HG03571 (cell line): ENCODE results near the gene GNRHR.
A peak's percentile ranks its signal among the peaks of the same experiment; 100 is the strongest.
"Not testable (repeated sequence)": the region's sequence is repeated elsewhere in the genome, so short reads cannot be mapped to it uniquely, and the experiment has no call there.

Source experiments
- ATAC-seq: cut with Tn5 transposase; IDR thresholded peaks from one replicate; pipeline ENCODE4 v1.9.1; 2021; ENCODE audit not compliant: unreplicated experiment

GNRHR gene

DNA sequence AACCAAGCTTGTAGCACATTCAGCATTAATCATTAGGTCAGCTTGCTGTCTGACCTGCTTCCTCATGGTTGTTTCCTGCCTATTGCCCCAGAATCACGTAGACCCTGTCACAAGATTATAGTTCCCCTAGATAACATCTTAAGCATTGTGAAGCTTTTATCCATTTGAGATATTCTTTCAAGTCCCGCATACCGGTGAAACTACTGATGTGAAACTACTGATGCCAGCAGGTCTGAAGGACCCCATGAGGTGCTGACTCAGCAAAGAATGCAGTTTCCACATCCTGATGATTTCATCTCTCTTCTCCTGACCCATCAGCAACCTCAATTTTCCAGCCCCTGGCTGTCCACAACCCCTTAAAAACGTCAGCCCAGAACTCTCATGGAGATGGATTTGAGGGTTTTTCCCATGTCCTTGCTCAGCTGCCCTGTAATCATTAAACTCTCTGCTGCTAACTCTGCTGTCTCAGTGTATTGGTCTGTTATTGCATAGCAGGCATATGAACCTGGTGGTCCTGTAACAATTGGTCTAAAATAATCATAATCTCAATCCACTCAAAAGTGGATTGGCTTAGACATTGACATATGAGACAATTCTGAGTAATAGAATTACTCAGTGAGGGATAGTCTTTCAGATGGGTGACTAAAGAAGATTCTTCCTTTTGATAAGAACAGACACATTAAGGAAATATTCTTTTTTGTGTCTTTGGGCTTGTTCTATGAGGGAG lies 26.9 kb downstream of the GNRHR start:
- no peak for ATAC-seq

DNA sequence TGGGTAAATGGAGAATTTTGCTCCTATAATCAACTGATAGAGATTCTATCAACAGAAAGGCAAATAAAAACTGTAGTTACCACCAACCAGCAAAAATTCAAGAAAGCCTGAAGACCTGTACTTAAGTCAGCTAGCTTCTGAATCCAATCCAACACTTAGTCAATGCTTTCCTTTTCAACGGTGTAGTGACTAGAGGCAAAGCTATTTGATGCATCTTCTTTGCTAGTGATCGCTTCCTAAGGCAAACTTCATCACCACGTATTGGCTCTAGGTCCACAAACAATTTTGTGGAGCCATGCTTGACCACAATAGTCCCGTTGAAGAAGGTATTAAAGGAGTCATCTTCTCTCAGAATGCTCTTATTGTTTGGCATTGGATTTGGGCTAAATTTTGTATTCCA lies 28.2 kb downstream of the GNRHR start:
- no peak for ATAC-seq

DNA sequence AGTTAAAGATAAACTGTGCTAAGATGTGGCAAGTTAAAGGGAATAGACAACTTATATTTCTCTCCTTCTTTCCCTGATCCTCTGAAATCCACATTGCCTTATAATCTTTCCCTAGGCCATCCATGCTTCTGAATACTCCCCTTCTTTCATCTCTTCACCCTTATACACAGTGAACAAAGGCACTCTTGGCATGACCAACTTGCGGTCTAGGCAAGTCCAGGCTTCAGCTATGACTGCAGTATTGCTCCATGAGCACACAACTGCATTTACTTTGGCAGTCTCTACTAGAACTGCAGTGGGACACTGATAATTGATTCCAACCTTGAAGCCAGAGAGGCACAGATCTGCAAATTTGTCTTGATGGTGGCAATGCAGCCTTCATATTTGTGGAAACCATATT lies 29.1 kb downstream of the GNRHR start:
- ATAC-seq = no peak

DNA sequence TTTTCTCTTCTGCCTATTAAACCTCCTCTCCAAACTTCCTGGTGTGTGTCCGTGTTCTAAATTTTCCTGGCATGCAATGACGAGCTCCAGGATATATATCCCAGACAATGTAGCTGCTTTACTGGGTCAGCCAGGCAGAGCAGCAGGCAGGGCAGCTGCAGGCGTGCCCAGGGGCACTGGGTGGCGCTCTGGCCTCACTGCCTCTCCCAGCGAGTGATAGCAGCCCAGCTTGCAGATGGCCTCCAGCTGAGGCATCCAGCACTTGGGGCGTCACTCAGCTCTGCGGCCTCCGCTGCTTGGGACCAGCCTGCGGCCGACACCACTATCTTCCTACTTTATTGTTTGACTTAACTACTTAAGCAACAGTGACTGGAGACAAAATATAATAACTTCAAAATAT lies 30.2 kb downstream of the GNRHR start:
- ATAC-seq = no peak

DNA sequence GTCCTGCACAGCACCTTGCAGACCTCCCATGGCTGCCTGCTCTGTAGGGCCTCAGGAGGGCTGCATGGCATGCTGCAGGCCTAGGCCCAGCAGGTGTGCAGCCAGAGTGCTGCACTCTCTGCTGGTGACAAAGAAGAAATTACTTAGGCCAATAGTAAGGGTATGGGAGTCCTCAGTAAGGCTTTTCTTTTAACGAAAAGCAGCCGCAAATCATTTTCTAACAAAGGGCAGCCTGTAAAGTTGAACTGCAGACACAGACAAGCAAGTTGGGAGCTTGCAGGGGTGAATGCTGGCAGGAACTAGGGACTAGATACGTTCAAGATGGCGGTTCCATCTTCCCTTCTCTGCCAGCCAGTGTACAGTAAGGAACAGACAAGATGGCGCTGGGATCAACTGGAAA lies 30.8 kb downstream of the GNRHR start:
- ATAC-seq = no peak

DNA sequence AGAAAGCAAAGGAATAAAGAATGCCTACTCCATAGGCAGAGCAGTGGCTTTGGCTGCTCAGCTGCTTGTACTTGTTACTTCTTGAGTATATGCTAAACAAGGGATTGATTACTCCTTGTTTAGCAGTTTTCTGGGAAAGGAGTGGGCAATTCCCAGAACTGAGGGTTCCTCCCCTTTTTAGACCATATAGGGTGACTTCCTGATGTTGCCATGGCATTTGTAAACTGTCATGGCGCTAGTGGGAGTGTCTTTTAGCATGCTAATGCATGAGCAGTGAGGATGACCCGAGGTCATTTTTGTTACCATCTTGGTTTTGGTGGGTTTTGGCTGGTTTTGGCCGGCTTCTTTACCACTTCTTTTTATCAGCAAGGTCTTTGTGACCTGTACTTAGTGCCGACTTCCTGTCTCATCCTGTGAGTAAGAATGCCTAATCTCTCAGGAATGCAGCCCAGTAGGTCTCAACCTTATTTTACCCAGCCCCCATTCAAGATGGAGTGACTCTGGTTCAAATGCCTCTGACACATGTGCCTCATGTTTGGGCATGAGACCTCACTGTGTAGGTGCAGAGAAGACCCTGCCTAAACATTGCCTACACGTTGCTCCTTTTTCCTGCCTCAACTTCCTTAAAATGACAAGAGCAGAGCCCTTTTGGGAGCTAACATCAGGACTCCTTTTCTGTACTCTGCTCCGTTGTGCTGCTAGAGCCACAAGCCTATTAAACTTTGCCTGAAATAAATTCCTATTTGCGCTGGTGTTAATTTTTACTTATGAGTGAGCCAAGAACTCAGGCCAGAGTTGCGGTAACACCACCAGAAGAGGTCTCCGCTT lies 32.2 kb downstream of the GNRHR start:
- ATAC-seq = no peak

DNA sequence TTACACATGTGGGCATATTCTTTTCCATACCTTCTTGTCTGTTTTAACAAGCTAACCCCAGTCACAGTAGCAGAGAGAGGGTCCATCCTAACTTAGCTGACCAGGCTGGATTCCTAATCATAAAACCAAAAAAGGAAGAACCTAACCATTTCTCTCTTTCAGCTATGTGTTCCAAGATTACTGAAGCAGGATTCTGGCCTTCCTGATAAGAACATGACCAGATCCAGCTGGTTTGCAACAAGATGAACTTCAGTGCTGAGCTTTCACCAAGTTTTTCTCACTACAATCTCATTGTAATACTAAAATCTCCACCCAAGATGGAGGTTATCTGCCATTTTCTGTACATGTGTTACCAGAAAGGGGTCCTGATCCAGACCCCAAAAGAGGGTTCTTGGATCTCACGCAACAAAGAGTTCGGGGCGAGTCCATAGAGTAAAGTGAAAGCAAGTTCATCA lies 32.8 kb downstream of the GNRHR start:
- no peak for ATAC-seq

DNA sequence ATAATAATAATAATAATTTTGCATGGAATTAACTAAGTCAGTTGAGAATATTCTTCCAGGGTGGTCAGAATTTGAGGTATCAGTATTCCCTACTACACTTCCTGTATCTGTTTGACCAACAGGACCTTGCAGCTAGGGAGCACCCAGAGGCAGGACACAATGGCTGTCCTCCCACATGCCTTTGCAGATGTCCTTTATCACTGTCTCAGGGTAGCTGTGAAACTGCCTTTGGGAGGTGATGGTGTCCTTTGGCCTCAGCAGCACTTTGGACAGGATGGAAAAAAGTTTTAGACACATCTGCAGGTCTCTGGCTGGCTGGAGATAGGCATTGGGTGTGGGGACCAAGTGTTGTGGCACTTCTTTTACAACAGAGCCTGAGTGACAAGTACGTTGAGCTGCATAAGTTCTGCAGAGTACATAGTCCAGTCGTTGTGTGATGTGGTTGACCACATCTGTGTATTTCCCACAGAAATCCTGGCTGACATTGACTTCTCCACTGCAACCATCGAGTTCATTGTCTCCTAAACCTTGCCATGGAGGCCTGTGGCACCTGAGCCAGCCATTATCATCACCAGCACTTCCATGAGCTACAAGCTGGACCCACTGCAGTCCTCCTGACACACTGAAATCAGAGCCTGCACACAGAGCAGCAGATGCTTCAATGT lies 34.1 kb downstream of the GNRHR start:
- no peak for ATAC-seq

DNA sequence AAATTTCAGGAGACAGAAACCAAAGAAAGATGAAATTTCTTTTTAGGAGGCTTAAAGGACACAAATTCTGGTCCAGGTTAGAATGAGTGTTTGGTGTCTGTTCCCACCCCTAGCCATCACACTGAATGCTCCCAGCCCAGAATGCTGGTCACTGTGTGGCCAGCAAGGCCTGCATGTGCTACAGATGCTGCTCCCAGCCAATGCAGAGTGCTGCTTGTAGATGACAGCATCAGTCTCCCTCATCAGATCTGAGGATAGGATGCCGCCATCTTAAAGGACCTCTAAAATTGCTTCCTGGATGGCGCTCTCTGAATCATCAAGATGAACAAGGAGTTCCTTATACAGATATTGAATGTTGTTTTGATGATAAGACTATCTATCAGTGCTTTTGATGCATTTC lies 35.3 kb downstream of the GNRHR start:
- no peak for ATAC-seq

DNA sequence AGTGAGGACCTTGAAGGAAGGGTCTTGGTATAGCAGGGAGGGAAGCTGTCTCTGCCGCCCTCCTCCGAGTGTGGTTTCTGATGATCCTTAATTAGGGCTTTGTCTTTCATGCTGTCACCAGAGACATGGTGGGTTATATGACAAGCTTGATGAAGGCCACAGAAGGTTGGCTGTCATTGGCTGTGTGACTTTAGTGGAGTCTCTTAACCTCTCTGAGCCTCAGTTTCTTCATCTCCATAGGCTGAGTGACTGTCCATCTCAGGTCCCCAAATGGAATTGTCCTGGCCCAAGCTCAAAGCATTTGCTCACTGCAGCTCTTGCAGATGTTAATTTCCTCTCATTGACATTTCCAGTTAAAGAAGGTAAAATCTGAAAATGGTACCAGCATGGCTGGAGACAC lies 36.6 kb downstream of the GNRHR start:
- ATAC-seq = no peak

DNA sequence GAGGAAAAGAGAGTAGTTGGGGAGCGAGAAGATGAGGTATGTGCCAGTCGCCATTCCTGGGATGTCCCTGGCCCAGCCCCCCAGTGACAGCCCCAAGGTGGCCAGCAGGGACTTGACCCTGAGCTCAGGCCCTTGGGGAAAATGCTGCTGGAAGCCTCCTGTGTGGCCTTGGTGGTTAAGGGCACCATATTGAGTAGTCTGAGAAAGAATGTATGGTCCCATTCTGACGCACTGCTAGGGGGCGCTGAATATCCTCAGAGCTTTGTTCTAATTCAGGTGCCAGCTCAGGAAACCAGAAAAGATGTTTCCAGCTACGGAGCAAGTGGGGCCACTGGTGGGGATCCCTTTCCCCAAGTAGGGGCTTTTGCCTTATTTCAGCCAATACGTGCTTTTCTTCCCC lies 39.2 kb downstream of the GNRHR start:
- ATAC-seq = no peak

DNA sequence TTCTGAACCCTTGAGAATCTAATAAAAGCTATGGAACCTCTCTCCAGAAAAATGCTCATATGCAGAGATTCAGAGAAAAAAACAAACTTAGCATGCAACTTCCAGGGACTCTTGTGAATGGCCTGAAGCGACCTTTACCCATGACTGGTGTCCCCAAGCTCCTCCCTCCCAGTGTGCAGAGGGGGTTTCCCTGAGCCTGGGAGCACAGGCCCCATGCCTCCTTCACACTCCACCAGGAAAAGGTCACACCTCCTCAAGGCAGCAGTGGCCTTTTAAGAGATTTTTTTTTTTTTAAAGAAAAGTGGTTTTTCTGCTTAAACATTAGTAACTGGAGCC lies 40.0 kb downstream of the GNRHR start:
- ATAC-seq = no peak

DNA sequence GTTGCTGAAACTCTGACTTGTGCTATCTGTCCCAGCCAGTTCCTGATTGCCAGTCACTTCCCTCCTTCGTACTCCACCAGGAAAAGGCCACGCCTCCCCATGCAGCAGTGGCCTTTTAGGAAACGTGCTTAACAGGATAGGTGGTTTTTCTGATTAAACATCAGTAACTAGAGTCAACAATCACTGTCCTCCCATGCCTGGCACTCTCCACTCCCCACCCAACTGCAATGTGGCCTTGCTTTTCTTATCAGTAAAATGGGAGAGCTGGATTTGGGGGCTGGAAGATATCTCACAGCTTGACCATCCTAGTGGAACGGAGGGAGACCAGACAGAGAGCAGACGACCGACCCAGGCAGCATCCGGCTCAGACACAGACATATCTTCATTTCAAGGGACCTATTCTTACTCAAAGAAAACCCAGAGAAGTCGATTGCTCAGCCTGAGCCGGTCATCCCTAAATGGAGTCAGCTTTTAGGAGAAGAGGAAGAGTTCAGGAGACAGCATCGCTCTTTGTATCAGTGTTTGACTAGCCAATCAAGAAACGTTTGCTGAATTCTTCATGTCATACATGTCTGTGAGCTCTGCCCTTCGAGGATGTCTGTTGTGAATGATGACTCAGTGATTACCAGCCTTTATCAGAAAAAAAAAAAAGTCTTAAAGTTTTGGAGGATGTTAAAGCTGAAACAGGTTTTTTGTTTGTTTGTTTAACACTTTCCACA lies 40.5 kb downstream of the GNRHR start:
- ATAC-seq = no peak

DNA sequence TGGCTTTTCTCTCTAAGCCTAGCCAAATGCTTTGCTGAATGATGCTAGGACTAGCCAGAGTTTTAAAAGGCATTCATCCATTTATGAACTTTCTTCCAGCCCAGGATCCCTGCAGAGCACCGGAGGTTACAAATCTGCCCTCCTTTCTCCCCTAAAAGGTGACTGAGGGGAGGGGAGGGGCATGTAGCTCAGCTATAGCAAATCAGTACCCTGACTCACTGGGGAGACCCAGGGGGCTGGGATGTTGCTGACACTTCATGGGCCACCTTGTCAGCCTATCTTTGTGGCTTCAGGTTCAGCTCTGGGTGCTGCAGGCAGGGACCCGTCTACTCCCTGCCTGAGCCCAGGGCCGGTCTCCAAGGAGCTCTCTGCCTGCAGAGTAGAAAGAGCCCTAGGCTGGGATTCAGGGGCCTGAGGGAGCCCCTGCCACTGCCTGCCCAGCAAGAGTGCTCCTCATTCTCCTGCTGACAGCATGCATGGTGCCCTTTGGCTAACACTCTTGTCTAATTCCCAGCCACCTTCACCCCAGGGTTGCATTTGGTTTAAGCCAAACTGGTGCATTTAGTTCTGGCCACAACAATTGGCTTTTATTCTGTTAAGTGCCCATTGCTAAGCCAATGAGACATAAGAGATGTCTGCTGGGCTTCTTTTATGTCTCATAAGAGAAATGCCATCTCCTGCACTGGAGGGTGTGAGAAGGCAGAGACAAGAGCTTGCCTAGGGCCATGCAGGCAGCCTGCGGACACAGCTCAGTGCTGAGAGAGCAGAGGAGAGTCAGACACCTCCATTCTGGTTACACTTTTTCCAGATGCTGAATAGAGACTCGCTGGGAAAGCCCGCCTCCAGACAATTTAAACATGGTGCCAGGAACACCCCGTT lies 41.3 kb downstream of the GNRHR start:
- no peak for ATAC-seq

DNA sequence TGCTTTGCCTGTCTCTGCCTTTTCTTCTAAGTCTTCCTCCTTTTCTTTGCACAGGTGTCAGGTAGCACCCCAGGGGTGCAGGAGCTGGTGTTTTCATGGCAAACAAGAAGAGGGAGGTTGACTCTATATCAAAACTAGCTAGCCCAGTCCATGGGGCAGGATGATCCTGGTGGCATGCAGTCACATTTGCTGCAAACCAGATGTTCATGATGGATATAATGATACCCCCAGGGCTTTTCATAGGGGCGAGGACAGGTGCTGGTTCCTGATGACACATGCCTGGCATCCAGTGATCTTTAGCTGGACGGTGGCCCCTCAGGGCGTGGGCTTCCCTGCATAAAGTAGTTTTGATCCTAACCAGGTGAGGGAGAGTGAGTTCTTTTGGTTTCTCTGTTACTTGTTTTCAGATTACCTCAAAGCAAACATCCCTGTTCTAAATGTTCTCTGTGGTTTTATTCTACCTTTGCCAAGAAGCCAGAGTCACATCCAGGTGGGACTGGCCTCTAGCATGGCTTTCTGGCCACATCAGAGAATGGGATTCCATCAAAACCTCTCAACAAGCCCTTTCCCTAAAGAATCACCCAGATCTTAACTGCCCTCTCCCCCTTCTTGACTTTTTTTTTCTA lies 42.1 kb downstream of the GNRHR start:
- ATAC-seq = no peak

DNA sequence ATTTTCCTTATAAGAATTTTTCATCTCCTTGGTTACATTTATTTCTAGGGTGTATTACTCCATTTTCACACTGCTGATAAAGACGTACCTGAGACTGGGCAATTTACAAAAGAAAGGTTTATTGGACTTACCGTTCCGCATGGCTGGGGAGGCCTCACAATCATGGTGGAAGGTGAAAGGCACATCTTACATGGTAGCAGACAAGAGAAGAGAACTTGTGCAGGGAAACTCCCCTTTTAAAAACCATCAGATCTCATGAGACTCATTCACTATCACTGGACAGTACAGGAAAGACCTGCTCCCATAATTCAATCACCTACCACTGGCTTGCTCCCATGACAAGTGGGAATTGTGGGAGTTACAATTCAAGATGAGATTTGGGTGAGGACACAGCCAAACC lies 47.5 kb downstream of the GNRHR start:
- not testable (repeated sequence) for ATAC-seq

DNA sequence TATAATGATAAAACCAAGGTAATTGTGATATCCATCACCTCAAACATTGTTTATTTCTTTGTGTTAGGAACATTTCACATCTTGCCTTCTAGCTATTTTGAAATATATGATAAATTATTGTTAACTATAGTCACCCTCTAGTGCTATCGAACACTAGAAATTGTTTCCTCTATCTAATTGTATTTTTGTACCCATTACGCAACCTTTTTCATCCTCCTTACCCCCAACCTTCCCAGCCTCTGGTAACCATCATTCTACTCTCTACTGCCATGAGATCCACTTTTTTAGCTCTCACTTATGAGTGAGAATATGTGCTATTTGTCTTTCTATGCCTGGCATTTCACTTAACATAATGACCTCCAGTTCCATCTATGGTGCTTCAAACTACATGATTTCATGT lies 49.3 kb downstream of the GNRHR start:
- no peak for ATAC-seq

DNA sequence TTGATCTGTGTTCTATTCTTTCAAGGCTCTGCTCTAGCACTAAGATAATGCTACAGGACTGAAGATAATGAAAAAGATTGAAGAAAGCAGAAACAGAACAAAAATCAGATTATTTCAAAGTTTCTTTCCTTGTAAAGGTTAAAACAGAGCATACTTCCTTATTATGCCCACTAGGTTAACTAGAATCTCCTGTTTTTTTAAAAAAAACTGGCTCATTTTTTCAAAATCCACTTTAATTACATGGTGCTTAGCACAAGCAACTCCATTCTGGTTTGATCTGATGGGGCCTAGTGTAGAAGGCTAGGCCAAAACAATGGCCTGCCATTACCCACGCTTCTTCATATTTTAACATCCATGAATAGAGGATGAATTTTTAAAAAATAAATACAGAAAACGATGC lies 52.0 kb downstream of the GNRHR start:
- ATAC-seq = no peak

DNA sequence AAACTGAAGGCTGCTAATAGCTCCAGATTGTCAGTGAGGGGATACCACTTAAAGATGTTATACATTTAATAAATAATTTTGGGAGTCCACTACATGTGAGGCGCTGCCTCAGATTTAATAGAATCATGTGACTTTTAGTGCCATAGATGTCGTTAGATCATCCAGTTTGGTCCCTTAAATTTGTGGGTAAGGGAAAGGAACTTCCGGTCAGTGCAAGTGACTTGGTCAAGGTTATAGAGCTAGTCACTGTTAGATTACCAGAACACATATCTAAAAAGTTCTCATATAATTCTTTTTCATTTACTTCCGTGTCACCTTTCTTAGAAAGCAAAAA lies 52.7 kb downstream of the GNRHR start:
- peak; percentile 11 for ATAC-seq
